ENCODE results near the gene GPHN. TPM values are rescaled to one million over a fixed set of nuclear protein-coding genes. Genes with fewer than 3 reads are reported as not detected.

Gene GPHN
- total and polyA plus RNA-seq, 2 of the 8 experiments (the other 6 are each of a cell fraction or from before 2014, with no cell fraction given) = 6.0 to 16.0 TPM

DNA sequence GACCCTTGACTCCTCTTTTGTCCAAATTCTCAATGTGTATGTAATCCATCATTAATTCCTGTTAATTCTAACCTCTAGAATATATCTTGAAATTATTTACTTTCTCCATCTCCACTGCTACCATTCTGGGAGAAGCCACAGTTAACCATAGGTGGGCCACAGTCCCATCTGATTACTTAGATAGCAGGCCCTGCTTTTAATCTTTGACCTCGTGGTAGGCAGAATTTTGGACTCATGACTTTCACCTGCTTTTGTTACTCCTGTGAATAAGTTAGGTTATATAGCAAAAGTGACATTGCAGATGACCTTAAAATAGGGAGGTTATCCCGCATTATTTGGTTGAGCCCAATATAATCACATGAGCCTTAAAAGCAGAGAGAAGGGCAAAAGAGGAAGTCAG, 264.2 kb downstream of the GPHN start (continued):
- TF ChIP-seq, protein P1, sequence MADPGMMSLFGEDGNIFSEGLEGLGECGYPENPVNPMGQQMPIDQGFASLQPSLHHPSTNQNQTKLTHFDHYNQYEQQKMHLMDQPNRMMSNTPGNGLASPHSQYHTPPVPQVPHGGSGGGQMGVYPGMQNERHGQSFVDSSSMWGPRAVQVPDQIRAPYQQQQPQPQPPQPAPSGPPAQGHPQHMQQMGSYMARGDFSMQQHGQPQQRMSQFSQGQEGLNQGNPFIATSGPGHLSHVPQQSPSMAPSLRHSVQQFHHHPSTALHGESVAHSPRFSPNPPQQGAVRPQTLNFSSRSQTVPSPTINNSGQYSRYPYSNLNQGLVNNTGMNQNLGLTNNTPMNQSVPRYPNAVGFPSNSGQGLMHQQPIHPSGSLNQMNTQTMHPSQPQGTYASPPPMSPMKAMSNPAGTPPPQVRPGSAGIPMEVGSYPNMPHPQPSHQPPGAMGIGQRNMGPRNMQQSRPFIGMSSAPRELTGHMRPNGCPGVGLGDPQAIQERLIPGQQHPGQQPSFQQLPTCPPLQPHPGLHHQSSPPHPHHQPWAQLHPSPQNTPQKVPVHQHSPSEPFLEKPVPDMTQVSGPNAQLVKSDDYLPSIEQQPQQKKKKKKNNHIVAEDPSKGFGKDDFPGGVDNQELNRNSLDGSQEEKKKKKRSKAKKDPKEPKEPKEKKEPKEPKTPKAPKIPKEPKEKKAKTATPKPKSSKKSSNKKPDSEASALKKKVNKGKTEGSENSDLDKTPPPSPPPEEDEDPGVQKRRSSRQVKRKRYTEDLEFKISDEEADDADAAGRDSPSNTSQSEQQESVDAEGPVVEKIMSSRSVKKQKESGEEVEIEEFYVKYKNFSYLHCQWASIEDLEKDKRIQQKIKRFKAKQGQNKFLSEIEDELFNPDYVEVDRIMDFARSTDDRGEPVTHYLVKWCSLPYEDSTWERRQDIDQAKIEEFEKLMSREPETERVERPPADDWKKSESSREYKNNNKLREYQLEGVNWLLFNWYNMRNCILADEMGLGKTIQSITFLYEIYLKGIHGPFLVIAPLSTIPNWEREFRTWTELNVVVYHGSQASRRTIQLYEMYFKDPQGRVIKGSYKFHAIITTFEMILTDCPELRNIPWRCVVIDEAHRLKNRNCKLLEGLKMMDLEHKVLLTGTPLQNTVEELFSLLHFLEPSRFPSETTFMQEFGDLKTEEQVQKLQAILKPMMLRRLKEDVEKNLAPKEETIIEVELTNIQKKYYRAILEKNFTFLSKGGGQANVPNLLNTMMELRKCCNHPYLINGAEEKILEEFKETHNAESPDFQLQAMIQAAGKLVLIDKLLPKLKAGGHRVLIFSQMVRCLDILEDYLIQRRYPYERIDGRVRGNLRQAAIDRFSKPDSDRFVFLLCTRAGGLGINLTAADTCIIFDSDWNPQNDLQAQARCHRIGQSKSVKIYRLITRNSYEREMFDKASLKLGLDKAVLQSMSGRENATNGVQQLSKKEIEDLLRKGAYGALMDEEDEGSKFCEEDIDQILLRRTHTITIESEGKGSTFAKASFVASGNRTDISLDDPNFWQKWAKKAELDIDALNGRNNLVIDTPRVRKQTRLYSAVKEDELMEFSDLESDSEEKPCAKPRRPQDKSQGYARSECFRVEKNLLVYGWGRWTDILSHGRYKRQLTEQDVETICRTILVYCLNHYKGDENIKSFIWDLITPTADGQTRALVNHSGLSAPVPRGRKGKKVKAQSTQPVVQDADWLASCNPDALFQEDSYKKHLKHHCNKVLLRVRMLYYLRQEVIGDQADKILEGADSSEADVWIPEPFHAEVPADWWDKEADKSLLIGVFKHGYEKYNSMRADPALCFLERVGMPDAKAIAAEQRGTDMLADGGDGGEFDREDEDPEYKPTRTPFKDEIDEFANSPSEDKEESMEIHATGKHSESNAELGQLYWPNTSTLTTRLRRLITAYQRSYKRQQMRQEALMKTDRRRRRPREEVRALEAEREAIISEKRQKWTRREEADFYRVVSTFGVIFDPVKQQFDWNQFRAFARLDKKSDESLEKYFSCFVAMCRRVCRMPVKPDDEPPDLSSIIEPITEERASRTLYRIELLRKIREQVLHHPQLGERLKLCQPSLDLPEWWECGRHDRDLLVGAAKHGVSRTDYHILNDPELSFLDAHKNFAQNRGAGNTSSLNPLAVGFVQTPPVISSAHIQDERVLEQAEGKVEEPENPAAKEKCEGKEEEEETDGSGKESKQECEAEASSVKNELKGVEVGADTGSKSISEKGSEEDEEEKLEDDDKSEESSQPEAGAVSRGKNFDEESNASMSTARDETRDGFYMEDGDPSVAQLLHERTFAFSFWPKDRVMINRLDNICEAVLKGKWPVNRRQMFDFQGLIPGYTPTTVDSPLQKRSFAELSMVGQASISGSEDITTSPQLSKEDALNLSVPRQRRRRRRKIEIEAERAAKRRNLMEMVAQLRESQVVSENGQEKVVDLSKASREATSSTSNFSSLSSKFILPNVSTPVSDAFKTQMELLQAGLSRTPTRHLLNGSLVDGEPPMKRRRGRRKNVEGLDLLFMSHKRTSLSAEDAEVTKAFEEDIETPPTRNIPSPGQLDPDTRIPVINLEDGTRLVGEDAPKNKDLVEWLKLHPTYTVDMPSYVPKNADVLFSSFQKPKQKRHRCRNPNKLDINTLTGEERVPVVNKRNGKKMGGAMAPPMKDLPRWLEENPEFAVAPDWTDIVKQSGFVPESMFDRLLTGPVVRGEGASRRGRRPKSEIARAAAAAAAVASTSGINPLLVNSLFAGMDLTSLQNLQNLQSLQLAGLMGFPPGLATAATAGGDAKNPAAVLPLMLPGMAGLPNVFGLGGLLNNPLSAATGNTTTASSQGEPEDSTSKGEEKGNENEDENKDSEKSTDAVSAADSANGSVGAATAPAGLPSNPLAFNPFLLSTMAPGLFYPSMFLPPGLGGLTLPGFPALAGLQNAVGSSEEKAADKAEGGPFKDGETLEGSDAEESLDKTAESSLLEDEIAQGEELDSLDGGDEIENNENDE (IDR thresholded peaks at IDR 0.05; ENCODE audit: insufficient replicate concordance, low read length) = no peak
- TF ChIP-seq CBX5 (IDR thresholded peaks at IDR 0.05; ENCODE audit: low read depth, low read length) (no peak), EZH2 (IDR thresholded peaks at IDR 0.05; ENCODE audit: low read depth, low read length, severe bottlenecking) (no peak), RAD21 (IDR thresholded peaks at IDR 0.05 in 1 of 2, conservative IDR thresholded peaks at IDR 0.05 in 1 of 2; ENCODE audit: low read depth in 2 of 2, low read length in 2 of 2) (no peak)
- TF ChIP-seq, protein P2, sequence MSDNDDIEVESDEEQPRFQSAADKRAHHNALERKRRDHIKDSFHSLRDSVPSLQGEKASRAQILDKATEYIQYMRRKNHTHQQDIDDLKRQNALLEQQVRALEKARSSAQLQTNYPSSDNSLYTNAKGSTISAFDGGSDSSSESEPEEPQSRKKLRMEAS (IDR thresholded peaks at IDR 0.05) = no peak
- TF ChIP-seq, protein P3, sequence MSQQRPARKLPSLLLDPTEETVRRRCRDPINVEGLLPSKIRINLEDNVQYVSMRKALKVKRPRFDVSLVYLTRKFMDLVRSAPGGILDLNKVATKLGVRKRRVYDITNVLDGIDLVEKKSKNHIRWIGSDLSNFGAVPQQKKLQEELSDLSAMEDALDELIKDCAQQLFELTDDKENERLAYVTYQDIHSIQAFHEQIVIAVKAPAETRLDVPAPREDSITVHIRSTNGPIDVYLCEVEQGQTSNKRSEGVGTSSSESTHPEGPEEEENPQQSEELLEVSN (IDR thresholded peaks at IDR 0.05) = no peak

All from H1 (cell line).